Right lobe of liver (tissue), 4 donors: ENCODE results near the gene ZFP36L1.

ENCODE experiments used
- CTCF ChIP-seq, 4 donors: fragments of 200-600 bp in 3 of 4; fragments of 450-650 bp in 1 of 4; IDR thresholded peaks; one replicate each; pipeline versions ENCODE4 v1.5.1 to v1.8.0; 2016 to 2022; ENCODE audit warnings: antibody characterized with exemption in 4 of 4, mild to moderate bottlenecking in 2 of 4
- POLR2A ChIP-seq: fragments of 450-650 bp; IDR thresholded peaks from one replicate; pipeline ENCODE4 v1.6.1; 2017; ENCODE audit warnings: antibody characterized with exemption, mild to moderate bottlenecking
- donor health status: DM: no; HTN: no; CAD: no.
- donor health status: DM: no; HTN: no; CAD: no.
- donor health status: DM: no; HTN: yes; CAD: no.

- TF ChIP-seq CTCF (IDR thresholded peaks at IDR 0.05) (no peak), POLR2A (no peak)
Measured at GRCh38 chr14:68842298-68842697, 49.4 kb upstream of the ZFP36L1 start.
